Stimulated activated CD4-positive, alpha-beta T cell treated with anti-CD3 and anti-CD28 coated beads, Interleukin-1b, Interleukin-23, amount 100 ng/mL, for 48 hours (primary cell): ENCODE data around the gene FXN.
"Not testable (repeated sequence)": the region's sequence is repeated elsewhere in the genome, so short reads cannot be mapped to it uniquely, and the experiment has no call there.

Experiments
- DNase-seq: peaks from one replicate; pipeline ENCODE4 v3.0.0-alpha.2; 2020

FXN gene

GRCh38 chr9:69107771-69108170 is 72.2 kb downstream of the FXN start:
- DNase-seq = no peak

- not testable (repeated sequence) for DNase-seq
Measured at GRCh38 chr9:69108706-69109105, 73.2 kb downstream of the FXN start.

GRCh38 chr9:69109152-69109551 is 73.6 kb downstream of the FXN start:
- DNase-seq = no peak

- not testable (repeated sequence) for DNase-seq
Measured at GRCh38 chr9:69112646-69113045, 77.1 kb downstream of the FXN start.

- no peak for DNase-seq
Measured at GRCh38 chr9:69115621-69116020, 80.1 kb downstream of the FXN start.

- DNase-seq = no peak
Measured at GRCh38 chr9:69118656-69119055, 83.1 kb downstream of the FXN start.

GRCh38 chr9:69120380-69121154 is 85.0 kb downstream of the FXN start:
- no peak for DNase-seq

GRCh38 chr9:69121155-69122081 is 85.9 kb downstream of the FXN start:
- peak; percentile 11 for DNase-seq

GRCh38 chr9:69122082-69122548 is 86.6 kb downstream of the FXN start:
- DNase-seq = peak; percentile 24

- no peak for DNase-seq
Measured at GRCh38 chr9:69122549-69123141, 87.1 kb downstream of the FXN start.

- DNase-seq = no peak
Measured at GRCh38 chr9:69130456-69131441, 95.2 kb downstream of the FXN start.

- no peak for DNase-seq
Measured at GRCh38 chr9:69131682-69132081, 96.1 kb downstream of the FXN start.

GRCh38 chr9:69132361-69132760 is 96.8 kb downstream of the FXN start:
- DNase-seq = no peak

GRCh38 chr9:69134412-69134811 is 98.9 kb downstream of the FXN start:
- no peak for DNase-seq

GRCh38 chr9:69136185-69136584 is 100.6 kb downstream of the FXN start:
- no peak for DNase-seq

GRCh38 chr9:69136779-69137178 is 101.2 kb downstream of the FXN start:
- no peak for DNase-seq

GRCh38 chr9:69137311-69137710 is 101.8 kb downstream of the FXN start:
- DNase-seq = no peak

GRCh38 chr9:69139596-69139995 is 104.0 kb downstream of the FXN start:
- no peak for DNase-seq

- DNase-seq = no peak
Measured at GRCh38 chr9:69140123-69140735, 104.7 kb downstream of the FXN start.

- no peak for DNase-seq
Measured at GRCh38 chr9:69141851-69142250, 106.3 kb downstream of the FXN start.

- DNase-seq = no peak
Measured at GRCh38 chr9:69143291-69143690, 107.7 kb downstream of the FXN start.
